ENCODE data around the gene PF4V1. TPM values are rescaled to one million over a fixed set of nuclear protein-coding genes. Genes with fewer than 3 reads are reported as not detected.

The PF4V1 gene
- total RNA-seq, 1 donor from 2014 or later = not detected

DNA sequence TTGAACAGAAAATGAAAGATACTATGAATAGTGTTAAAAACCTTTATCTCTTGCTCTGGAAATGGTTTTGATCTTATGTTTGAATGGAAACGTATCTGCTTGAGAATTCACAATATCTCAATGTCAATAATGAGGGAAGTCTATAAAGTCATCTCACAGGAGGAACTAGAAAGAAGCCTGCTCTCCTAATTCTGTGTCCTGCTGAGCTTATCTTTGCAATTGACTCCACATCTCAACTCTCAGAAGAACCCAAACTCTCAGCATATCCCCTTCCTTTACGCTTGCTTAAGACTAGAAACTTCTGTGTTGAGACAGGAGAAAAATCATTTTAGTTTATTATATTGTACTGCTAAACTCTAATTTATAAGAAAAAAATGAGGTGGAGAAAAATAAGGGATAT, 8.3 kb upstream of the PF4V1 start:
- no peak for DNase-seq (ENCODE audit: low spot score)

- no peak for DNase-seq (ENCODE audit: low spot score)
Observed at GRCh38 chr4:73847526-73848182, 5.4 kb upstream of the PF4V1 start.

DNA sequence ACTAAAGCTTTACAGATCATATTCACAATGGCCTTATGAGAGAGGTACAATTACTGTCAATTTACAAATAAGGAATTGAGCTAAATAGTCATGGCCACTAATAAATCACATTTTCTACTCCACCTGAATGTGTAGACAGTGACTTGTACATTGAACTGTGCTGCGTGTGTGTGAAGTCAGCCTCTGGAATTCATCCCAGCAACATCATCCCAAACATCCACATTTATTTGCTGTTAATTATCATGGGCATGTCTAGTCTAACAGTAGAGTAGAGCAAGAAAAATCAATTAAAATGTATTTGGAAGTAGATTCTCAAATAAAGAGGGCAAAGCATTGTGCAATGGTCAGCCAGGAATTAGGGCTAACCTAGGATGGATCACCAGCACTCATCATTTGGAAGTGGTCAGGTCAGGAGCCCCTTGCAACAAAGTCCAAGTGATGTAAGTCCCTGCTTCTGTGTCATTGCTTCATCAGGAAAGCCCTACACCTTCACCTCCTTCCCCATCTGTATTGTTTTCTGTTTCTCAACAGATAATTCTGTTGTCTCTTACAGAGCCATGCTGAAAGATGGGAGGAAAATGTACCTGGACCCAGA, 4.8 kb upstream of the PF4V1 start:
- DNase-seq (ENCODE audit: low spot score) = no peak

GRCh38 chr4:73850261-73850970, 2.7 kb upstream of the PF4V1 start:
- no peak for DNase-seq (ENCODE audit: low spot score)

DNA sequence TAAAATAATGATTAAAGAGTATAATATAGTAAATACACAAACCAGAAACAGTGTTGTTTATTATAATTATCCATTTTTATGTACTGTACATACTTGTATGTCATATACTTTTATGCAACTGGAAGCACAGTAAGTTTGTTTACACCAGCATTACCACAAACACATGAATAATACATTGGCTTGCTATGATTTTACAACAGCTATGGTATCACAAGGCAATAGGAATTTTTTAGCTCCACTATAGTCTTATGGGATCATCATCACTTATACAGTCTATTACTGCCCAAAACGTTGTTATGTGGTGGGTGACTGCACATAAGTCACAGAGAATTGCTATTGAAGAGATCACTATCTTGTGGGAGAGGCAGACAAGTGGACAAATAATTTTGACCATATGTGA, 1.8 kb upstream of the PF4V1 start:
- DNase-seq (ENCODE audit: low spot score) = no peak

GRCh38 chr4:73852771-73853170, 325 bp upstream of the PF4V1 start:
- no peak for DNase-seq (ENCODE audit: low spot score)

DNA sequence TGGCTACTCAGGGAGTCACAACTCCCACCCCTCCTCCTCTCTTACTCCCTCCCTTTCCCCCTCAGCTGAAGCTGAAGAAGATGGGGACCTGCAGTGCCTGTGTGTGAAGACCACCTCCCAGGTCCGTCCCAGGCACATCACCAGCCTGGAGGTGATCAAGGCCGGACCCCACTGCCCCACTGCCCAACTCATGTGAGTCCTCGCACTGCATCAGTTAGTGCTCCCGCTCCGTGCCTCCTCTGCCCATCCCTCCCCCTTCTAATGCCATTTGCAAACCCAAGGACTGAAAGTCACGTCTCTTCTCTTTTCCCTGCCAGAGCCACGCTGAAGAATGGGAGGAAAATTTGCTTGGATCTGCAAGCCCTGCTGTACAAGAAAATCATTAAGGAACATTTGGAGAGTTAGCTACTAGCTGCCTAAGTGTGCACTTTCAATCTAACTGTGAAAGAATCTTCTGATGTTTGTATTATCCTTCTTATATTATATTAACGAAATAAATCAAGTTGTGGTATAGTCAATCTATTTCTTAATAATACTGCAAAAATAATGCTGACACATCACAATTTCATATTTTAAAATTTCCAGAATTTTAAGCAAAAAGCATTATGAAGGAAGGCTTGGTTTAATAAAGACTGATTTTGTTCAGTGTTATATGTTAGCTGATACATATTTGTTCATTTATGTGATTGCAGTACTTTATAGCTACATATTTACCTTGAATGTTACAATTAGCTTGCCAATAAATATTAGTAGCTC, 800 bp downstream of the PF4V1 start:
- DNase-seq (ENCODE audit: low spot score) = no peak

GRCh38 chr4:73855406-73855805, 2.3 kb downstream of the PF4V1 start:
- DNase-seq (ENCODE audit: low spot score) = no peak

GRCh38 chr4:73856518-73856917, 3.4 kb downstream of the PF4V1 start:
- DNase-seq (ENCODE audit: low spot score) = no peak

GRCh38 chr4:73859614-73860088, 6.6 kb downstream of the PF4V1 start:
- no peak for DNase-seq (ENCODE audit: low spot score)

DNA sequence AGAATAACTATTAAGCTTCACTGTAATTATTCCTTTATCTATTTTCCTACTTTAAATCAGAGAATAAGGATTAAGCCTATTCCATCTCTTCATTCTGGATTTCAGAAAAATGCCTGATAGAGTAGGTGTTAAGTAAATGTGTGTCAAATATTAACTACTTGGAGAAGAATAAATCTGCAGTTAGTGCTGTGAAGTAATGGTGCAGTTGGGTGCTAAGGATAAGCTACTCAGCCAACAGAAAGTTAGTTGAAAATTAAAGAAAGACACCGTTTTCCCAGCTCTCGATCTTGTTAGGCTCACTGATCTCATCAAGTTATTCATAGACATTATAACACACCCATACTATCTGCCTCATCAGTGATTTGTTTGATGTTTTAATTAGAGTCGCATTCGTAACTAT, 7.1 kb downstream of the PF4V1 start:
- DNase-seq (ENCODE audit: low spot score) = no peak

GRCh38 chr4:73860917-73861316, 7.8 kb downstream of the PF4V1 start:
- DNase-seq (ENCODE audit: low spot score) = no peak

DNA sequence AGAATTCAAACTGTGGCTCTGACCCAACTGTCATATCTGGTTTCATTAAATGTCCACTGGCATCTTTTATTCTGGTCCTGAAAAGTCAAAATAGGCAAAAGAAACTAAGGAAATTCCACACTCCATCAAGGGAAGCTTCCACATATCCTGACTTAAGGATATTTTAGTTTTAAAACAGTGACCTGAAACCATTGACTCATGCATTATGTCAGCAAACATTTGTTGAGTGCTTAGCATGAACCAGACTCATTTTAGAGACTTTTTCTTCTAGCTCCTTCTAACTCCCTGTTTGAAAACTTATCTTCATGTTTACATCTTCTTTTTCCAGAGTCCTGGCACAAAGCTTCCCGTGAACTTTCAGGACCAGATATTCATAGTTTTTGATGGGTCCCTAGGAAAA, 9.2 kb downstream of the PF4V1 start:
- no peak for DNase-seq (ENCODE audit: low spot score)

DNA sequence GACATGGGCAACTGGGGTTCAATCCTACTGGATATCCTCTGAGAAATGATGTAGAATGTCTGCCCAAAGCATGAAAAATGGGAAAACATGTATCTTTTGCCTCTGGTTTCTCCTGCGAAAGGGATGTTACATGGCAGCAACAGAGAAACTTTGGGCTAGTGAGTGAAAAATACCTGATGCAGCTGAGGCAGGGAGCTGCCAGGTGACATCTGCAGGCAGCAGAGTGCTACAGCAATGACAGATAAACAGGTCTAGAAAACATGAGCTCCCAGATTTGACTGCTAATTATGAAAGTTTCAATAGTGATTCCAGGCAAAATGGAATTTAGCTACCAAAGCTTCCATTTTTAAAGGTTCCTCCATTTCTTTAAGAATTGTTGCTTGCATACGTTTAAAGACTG, 11.3 kb downstream of the PF4V1 start:
- DNase-seq (ENCODE audit: low spot score) = no peak

DNA sequence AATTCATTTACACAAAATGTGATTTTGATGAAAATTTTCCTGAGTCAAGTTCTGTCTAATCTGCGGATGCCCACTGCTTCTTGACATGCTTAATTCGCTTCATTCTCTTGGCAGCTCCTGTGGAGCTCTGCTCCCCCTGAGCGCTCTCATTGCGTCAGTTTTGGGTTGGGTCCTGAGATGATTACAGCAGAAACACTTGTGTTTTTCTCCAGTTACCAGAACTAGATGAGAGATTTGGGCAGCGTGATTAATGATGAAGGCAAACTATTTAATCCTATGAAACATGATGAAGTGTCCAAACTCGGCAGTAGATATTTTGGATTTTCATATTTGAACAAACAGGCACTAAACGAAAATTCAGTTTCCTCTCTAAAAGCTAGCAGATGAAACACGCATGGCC, 11.9 kb downstream of the PF4V1 start:
- DNase-seq (ENCODE audit: low spot score) = no peak

DNA sequence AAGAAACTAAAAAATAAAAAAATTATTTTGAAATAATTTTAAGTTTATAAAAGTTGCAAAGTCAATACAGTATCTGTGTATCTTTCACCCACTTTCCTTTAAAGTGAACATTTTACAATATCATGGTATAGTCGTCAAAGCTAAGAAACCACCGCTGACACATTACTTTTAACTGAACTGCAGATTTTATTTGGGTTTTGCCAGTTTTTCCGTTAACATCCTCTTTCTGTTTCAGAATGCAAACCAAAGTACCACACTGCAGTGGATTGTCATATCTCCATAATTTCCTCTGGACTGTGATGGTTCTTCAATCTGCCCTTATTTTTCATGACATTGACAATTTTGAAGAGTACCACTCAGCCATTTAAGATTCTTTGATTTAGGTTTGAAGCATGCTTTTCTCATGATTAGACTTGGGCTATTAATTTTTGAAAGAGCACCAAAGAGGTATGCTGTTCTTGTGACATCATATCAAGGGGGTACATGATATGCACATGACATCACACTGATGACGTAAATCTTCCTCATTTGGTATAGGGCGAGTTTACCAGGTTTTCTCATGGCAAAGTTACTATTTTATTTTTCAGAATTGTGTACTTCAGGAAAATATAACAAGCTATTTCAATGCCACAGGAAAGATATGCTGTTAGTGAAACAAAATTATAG, 12.5 kb downstream of the PF4V1 start:
- no peak for DNase-seq (ENCODE audit: low spot score)

DNA sequence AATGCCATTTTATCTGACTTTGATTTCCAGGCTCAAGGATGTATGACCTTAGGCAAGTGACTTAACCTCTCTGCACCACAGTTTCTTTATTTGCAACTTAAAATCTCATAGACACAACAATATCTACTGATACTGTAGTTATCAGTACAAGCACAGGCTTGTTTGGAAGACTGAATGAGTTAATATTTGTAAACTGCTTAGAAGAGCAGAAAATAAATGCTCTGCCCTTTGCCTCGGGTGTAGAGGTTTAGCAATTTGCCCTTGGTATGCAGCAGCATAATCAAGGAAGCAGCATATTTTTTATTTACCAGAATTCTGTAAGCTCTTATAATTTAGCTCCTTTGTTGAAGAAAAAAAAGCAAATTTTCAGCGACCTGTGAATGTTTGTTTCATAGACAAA, 13.2 kb downstream of the PF4V1 start:
- no peak for DNase-seq (ENCODE audit: low spot score)

DNA sequence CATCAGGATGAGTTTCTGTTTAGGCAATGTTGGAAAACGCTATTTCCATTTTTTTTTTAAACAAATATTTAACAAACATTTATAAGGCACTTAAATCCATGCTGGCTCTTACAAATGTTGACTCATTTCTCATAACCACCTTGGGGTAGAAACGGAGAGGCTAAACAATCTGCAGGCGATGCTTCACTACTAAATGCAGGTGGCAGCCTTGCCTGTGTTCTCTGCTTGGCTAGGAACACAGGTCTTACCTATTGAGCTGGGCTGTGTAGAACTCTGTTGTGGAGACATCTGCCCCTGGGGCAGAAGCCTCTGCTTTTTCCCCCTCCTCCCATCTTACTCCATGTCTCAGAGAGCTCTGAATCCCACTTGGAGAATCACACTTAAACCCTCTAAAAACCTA, 14.7 kb downstream of the PF4V1 start:
- no peak for DNase-seq (ENCODE audit: low spot score)

GRCh38 chr4:73868206-73869129, 15.4 kb downstream of the PF4V1 start:
- no peak for DNase-seq (ENCODE audit: low spot score)
